SH-SY5Y (cell line): ENCODE measurements around the gene SIGLEC9.

Experiments
- GATA2 ChIP-seq: IDR thresholded peaks from 2 replicates; pipeline ENCODE4 v1.6.1; 2011; ENCODE audit warnings: mild to moderate bottlenecking, low read depth, low read length
- GATA3 ChIP-seq: IDR thresholded peaks from 2 replicates; pipeline ENCODE4 v1.6.1; 2011; ENCODE audit warnings: low read depth, mild to moderate bottlenecking, low read length, moderate library complexity

- TF ChIP-seq GATA3 (no peak), GATA2 (no peak)
Measured at GRCh38 chr19:51078104-51078503, 46.6 kb upstream of the SIGLEC9 start.
